GM21723 (cell line): ENCODE data around the gene MPIG6B.
A peak's percentile ranks its signal among the peaks of the same experiment; 100 is the strongest.

Experiments
- ATAC-seq: cut with Tn5 transposase; IDR thresholded peaks from one replicate; pipeline ENCODE4 v1.9.1; 2021; ENCODE audit warnings: mild to moderate bottlenecking, moderate library complexity; ENCODE audit not compliant: unreplicated experiment

MPIG6B gene

GRCh38 chr6:31723245-31723979, at the start of gene MPIG6B:
Gene MPIG6B, plus strand, starts transcription at chr6:31723373. Its CDS starts 11 bp downstream, at chr6:31723384.
- ATAC-seq = no peak

DNA sequence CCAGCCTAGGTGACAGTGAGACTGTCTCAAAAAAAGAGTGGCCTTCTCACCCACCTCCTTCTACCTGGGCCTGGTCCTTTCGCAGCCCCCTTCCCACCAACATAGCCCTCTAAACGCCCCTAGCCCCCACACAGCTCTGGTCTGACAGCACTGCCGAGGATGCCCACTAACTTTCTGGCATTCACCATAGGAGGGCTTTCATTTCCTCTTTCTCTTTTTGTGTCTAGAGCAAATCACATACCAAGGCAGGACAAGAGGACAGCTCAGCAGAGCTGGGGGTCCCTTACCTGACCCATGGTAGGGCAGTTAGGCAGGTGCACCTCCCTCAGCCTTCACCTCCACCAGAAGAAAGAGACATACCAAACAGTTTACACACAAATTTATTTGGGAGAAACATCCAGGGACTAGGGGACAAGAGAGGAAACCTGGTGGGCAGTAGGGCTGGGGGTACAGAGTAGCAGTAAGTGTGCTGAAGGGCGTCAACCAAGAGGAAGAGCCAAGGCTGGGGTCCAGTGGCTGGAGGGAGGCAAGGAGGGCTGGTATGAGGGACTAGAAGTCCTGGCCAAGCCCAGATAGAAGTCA, 46.8 kb upstream of the MPIG6B start:
- no peak for ATAC-seq

- ATAC-seq = no peak
Observed at GRCh38 chr6:31676904-31677303, 46.3 kb upstream of the MPIG6B start.

DNA sequence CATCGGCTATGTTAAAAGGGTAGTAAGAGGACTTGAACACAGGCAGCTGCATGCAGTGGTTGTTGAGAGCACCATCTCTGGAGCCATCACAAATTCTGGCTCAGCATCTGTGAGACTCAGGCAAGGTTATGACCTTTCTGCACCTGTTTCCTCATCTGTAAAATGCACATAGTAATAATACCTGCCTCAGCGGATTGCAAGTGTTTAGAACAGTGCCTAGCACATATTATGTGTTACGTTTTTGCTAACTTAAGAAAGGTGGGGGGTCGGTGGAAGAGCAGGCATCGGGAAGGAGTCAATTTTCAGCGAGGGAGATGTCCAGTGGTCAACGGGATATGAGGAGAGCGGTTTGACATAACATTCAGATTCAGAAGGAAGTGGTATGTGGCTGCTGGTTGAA, 45.2 kb upstream of the MPIG6B start:
- no peak for ATAC-seq

DNA sequence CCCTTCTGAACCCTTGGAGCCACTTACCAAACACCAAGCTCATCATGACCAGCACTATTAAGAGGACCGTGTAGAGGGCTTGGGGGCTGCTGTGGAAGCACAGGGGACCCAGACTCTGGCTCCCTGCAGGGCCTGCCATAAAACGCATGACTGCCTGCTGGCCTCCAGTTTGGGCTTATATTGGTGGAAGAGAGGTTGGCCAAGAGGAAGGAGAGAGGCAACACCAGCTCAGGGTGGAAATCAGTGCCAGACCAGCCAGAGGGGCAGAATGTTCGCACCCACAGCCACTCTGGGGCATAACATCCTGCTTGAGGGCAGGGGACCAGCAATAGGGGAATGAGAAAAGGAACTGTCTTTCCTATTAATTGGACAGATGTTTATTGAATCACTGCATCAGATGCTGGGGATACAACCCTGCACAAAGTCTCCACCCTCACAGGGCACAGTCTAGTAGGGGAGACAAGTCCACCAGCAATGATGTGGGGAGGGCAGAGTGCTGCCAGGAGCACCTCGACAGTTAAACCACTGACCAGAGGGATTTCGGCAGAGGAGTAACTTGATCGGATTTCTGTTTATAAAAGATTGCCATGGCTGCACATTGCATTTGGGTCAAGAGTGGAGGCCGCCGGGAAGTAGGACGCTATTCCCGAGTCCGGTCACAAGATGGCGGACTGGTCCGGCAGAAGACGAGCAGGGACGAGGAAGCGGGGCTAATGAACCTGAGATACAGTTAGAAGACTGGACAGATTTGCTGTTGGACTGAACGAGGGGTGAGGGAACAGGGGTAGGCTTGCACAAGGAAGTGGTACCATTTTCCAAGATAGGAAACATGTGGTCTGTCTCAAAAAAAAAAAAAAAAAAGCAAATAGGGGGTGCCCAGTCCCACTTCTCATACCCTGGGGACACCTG, 42.7 kb upstream of the MPIG6B start, which contains the start of gene LY6G5C:
LY6G5C (minus strand) TSS at position 842 of the 909 bp plus-strand sequence; CDS start at position 148, 694 bp downstream.
- ATAC-seq = peak; percentile 72

GRCh38 chr6:31681135-31681671, 42.0 kb upstream of the MPIG6B start:
- peak; percentile 26 for ATAC-seq

- ATAC-seq = no peak
Observed at GRCh38 chr6:31683591-31683990, 39.6 kb upstream of the MPIG6B start.

DNA sequence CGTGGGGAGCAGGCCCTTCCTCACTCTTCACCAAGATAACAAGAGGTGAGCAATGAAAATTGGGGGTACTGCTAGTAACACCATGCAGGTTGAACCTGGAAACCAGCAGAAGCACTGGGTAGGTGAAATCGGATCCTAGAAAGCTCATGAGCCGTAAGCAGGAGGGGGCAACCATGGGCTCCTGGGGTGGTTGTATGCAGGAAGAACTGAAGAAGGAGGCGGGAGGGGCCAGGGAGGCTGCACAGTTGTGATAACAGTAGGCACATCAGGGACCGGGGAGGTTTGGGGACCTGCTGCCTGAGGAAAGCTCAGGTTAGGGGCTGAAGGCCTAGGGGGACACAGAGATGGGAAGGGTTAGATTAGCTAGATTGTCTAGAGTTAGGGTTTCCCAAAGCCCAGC, 36.7 kb upstream of the MPIG6B start:
- ATAC-seq = no peak

DNA sequence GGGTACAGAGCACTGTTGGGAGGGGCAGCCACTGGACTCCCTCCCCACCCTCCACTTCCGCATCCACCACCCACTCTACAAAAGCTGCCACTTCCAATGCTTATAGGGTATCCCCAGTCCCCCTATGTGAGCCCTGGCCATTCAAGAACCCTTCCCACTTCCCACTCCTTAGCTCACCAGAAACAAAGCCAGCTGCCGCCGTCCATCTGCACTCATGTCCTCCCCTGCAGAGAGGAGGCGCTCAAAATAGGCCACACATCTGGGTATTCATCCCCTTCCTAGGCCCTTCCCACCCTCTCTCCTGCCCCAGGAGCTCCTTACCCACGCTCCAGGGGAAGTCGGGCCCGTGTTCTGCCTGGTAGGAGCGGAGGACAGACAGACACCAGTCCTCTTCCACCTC, 35.9 kb upstream of the MPIG6B start:
- no peak for ATAC-seq

GRCh38 chr6:31687860-31688693, 35.1 kb upstream of the MPIG6B start:
- no peak for ATAC-seq

DNA sequence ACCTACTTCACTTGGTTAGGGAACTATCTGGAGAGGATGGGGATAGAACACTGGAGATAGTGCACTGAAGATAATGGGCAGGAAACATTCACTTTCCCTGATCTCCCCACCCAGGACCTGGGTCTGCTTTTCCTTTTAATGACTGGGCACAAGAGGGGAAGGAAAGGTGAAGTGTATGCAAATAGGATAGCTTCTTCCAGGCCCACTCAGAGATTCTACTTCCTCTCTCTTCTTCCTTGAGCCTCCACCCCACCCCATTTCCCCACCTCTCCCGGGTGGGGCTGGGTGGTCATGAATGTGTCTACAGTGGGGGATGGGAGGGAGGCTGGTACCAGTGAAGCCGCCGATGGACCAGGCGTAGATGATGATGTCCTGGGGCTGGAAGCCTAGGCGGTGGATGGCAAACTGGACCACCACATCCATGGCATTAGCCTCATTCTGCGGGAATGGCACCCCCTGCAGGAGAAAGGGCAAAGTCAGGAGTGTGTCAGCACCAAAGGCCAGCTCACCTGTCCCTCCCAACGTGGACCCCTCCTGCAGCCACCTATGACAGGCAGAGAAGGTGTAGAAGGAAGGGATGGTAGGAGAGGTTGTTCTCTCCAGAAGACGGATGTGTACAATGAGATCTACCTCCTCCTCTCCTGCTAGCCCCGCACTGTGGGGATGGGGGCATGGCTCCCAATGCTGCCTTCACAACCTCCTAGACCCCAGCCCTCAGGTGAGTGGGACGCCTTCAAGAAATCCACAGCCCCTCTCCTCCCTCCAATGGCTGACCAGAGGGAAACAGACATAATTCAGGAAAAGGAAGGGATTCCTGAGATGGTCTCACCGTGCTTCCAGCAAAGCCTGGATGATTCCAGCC, 33.7 kb upstream of the MPIG6B start:
- ATAC-seq = no peak

DNA sequence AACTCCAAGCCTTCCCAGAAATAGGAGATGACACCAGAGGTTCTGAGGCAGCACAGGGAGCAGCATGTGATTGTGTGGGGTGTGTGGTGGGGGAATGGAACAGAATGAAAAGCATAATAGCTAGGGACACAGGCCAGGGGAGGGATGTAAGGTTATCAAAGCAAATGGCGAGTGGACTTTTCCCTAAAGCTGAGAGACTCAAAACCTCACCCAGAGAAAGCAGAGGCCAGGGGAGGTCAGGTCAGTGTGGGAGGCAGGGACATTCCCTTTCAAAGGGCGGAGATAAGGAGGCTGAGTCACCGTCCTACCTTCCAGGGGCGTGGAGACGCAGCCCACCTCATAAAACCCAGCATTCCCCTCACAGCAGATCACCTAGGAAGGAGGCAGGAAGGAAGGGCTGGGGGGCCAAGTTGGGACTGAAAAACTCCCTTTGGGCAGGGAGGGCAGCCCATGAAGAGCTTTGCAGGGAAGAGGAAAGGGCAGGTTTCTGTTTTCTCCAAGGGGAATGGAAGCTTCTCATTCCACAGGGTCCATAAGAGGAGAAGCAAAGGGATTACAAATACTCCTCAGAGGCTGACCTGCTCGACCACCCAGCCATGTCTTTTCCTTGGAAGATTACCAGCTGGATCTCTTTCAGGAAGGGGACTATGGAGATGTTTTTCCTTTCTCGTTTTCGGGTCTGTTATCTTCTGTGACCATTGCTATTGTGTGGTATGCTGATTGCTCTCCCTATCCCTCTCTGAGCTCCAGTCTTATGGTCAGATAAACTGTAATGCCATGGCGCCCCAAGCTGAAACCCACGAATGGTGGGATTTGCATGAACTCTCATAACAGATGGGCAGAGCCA, 32.7 kb upstream of the MPIG6B start:
- no peak for ATAC-seq

DNA sequence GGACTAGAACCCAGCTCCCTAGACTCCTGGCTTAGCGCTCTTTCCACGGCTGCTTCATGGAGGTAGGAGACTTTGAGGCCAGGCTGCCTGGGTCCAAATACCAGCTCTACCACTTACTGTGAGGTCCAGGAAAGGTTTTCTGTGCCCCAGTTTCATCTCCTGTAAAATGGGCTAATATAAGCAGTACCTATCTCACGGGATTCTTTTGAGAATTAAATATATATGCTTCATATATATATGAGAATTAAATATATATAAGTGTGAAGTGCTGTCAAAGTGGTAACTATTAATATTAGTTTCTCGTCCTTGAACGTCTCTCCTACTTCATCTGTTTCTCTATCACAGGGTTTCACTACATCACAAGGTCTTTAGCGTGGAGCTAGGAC, 32.1 kb upstream of the MPIG6B start:
- ATAC-seq = no peak

GRCh38 chr6:31691564-31692108, 31.5 kb upstream of the MPIG6B start:
- ATAC-seq = no peak

- ATAC-seq = no peak
Observed at GRCh38 chr6:31692353-31692752, 30.8 kb upstream of the MPIG6B start.

- ATAC-seq = no peak
Observed at GRCh38 chr6:31692886-31693285, 30.3 kb upstream of the MPIG6B start.

GRCh38 chr6:31693535-31693934, 29.6 kb upstream of the MPIG6B start:
- ATAC-seq = no peak

GRCh38 chr6:31697555-31697954, 25.6 kb upstream of the MPIG6B start:
- ATAC-seq = no peak
